ENCODE data around the gene GRM8.

Gene GRM8

GRCh38 chr7:126656165-126656564 lies 596.6 kb downstream of the GRM8 start:
- no peak for DNase-seq

GRCh38 chr7:126637538-126637937 lies 615.2 kb downstream of the GRM8 start:
- DNase-seq: no peak

GRCh38 chr7:126635545-126635944 lies 617.2 kb downstream of the GRM8 start:
- DNase-seq: no peak

DNA sequence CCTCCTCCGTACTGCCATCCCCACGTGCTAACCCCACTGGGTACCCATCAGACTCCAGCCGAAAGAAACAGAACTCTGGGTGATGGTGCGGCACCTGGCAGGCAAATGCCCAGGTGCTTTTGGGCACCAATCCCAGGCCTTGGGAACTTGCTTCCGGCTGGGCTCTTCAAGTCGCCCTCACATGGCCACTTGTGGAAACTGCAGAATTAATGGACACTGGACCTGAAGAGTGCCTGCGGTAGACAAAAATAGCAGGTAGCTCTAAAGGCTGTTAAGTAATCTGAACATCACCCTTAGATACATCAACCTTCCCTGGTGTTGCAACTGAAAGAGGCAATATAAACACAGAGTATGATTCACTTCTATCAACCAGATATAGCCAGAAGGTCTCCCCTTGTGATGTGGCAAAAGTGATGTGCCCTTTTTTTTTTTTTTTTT lies 644.4 kb downstream of the GRM8 start:
- no peak for DNase-seq

DNA sequence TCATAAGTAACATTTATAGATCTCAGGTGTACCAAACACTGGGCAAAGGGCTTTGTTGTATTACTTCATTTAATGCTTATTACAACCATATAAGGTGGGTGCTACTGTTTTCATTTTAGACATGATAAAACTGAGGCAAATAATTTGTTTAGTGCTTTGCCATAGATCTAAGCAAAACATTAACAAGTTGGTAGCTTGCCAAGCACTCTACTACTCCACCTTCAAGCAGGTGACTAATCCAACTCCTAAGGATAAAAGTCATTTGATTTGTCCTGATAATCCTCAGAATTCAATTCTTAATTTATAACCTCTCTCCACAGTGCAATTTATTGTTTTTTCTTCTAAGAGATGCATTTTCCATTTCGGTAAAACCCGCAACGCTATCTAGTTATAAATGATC lies 646.4 kb downstream of the GRM8 start:
- no peak for DNase-seq

- no peak for DNase-seq
Measured at GRCh38 chr7:126605553-126605952, 647.2 kb downstream of the GRM8 start.

DNA sequence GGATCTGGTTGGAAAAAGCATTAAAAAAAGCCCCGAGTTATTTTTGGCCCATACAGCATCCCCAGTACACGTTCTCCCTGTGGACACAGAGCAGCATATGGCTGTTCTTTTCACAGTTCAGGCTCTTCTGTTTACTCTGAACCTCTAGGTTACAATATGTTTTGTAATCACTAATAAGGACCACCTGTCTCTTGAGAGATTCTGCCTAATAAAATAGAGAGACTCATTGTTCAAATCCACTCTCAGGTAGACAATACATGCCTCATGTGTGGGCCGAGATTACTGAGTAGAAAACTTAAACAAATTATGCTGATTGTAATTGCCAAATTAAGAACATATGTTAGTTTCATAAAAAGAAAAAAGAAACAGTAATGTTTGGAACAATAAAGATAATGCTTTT lies 647.7 kb downstream of the GRM8 start:
- DNase-seq: no peak

DNA sequence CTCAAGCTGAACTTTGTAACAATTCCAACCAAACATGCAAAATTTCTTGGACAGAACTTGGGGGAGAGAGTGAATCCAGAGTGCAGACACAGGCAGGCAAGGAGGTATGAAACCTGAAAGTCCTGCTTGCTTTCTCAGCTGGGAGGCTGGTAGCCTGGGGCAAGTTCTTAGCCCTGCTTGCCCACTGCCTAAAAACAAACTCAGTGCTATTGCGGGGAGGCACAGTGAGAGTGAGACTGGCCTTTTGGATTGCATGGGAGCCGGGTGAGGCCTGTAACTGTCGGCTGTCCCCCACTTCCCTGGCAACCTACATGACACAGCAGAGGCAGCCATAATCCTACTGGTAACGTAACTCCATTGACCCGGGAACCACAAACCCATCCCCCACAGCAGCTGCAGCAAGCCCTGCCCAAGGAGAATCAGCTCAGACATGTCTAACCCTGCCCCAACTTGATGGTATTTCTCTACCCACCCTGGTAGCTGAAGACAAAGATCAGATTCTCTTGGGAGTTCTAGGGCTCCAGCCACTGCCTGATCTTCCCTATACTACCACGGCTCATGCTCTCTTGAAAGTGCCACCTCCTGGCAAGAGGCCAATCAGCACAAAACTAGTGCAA lies 663.6 kb downstream of the GRM8 start:
- no peak for DNase-seq

DNA sequence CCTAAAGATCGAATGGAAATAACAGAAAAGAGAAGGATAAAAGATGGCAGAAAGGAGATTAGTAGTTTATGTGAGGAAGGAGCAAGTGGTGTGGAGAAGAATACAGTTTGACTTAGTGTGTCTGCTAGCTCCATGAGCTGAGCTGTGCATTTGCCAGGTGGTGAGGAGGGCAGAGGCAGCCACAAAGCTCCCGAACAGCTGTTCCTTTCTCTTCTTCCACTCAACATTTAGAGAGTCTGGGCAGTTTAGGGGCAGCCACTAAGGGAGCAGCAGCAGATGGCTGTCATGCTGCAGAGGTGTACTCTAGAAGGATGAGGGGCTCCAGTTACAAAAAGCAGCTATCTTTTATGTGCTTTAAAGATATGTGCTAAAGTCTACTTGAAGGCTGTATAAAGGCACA lies 674.4 kb downstream of the GRM8 start:
- DNase-seq: no peak

GRCh38 chr7:126574276-126575250 lies 678.2 kb downstream of the GRM8 start:
- DNase-seq: no peak

- DNase-seq: no peak
Measured at GRCh38 chr7:126570845-126571244, 681.9 kb downstream of the GRM8 start.

DNA sequence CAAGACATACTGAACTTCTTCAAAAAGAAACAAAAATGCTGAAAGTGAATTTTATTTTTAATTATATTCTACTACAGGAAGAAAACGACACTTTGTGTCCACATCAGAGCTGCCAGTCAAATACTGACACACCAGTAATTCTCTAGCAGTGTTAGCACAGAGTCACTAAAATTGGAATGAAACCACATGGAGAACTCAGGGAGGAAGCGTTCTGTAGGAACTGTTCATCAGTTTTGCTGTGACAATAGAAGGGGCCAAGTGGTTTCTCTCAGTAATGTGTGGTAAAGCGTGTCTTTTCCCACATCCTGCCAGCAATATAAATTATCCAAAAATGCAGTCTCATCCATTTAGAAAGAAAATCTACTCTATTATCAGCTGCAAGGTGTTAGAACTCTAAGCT lies 683.3 kb downstream of the GRM8 start:
- no peak for DNase-seq

DNA sequence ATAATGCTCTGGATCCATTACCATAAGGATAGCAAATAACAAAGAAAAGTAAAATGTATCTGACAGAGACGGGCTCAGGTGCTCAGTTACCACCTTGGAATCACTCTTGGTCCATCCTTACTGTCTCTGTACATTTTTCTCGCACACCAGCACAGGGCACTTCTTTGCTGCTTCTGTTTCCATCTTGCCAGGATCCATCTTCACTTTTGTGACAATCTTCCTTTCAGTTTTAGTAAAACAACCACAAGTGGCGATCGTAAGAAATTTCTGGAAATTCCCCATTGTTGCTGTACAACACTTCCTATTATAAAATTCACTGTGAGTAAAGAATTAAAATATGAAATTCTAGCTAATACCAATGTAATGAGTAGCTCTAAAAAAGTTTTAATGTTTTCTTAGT lies 695.5 kb downstream of the GRM8 start:
- DNase-seq: no peak

DNA sequence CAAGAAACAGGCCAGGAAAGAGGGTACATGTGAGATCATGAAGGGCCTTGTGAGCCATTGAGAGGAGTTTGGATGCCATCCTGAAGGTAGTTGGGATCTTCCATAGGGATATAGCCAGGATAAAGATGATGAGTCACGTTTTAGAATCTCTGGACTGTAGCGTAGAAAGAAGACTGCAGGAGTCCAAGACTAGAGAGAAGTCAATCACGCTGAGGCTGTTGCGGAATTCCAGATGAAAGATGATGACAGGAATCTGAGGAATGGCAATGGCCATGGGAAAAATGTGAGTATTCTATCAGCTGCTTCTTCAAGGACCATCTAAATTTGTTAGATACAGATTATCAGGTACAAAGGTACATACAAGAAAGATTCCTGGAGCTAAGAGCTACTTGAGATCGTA lies 711.3 kb downstream of the GRM8 start:
- no peak for DNase-seq

DNA sequence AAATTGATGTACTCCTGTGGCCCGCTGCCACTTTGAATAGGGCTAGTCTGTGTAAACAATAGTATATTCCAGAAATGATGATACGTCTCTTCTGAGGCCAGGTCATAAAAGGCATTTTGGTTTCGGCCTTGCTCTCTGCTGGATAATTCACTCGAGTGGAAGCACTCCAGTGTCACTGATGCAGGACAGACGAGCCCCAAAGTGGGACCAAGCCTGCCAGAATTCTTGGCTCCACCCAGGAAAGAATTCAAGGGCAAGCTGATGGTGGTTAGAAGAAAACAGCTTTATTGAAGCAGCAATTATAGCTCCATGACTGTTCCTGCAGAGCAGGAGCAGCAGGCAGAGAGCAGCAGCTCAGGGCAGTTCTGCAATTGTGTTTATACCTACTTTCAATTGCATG lies 717.6 kb downstream of the GRM8 start:
- no peak for DNase-seq

GRCh38 chr7:126533715-126534114 lies 719.0 kb downstream of the GRM8 start:
- DNase-seq: no peak

GRCh38 chr7:126529833-126530232 lies 722.9 kb downstream of the GRM8 start:
- DNase-seq: no peak

GRCh38 chr7:126529254-126529653 lies 723.5 kb downstream of the GRM8 start:
- DNase-seq: no peak

DNA sequence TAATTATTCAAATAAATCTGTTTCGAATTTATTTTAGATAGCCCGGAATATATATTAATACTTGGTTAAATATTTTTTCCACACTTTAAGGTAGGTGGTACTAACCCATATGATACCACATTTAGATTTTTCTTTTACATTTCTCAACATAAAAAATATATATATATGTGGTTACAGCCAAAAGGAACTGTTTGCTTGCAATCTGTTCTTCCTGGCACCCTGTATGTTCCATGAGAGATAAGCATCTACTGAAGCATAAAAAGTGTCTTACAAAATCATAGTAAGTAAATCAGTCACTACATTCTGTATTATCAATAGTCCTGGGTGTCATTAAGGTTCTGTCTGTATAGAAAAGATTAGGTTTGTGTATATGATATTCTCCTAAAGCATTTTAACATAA lies 726.8 kb downstream of the GRM8 start:
- no peak for DNase-seq

GRCh38 chr7:126524967-126525366 lies 727.8 kb downstream of the GRM8 start:
- no peak for DNase-seq

- no peak for DNase-seq
Measured at GRCh38 chr7:126511046-126511445, 741.7 kb downstream of the GRM8 start.

DNA sequence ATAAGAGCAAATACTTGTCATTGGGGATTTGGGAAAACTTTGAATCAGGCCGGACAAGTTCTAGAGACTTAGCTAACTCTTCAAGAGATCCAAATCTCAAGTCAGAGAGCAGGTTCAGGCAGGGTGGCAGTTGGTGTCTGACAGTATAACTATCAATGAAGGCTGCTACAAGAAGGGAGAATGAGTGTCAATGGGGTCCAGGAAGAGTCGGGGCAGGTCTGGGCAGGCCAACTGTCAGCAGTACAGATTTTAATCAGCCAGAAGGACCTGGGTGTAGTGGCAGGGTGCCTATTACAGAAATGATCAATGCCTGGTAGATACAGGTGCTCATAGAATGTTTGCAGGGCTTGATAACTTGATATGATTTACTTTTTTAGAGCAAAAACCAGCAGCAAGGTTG lies 751.1 kb downstream of the GRM8 start:
- DNase-seq: no peak

DNA sequence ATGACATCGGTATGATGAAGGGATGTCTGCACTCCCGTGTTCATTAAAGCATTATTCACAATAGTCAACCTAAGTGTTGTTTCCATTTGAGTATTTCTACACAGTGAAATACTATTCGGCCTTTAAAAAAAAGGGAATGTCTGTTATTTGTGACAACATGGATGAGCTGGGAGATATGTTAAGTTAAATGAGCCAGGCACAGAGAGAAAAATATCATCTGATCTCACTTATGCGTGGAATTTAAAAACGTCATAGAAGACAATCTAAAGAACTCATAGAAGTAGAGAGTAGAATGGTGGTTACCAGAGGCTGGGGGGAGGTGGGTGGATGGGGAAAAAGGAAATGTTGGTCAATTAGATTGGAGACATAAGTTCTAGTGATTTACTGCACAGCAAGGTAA lies 753.3 kb downstream of the GRM8 start:
- DNase-seq: no peak

DNA sequence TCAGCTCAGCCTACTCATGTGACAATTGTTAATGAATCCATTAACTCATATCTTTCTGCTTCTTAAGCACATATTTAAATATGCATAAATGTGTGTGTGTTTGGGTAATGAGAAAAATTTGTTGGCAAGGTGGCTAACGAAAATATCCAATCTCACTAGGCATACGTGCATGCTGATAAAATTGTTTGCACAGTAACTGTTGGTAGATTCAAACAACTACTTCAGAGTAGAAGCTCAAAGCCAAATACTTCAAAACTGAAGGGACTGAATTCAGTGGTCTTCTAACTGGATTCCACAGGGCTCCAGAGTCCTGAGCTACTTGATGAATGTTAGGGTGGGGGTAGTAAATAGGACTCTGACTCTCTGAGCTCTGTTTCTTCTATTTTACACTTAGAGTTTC lies 757.0 kb downstream of the GRM8 start:
- no peak for DNase-seq

Data from effector CD4-positive, alpha-beta T cell (primary cell).